Kidney epithelial cell (primary cell): ENCODE data around the gene DCTN4. TPM values are rescaled to one million over a fixed set of nuclear protein-coding genes. Genes with fewer than 3 reads are reported as not detected.
A peak's percentile ranks its signal among the peaks of the same experiment; 100 is the strongest.
"Not testable (repeated sequence)": the region's sequence is repeated elsewhere in the genome, so short reads cannot be mapped to it uniquely, and the experiment has no call there.

Experiments
- DNase-seq: peaks from one replicate; pipeline ENCODE4 v3.0.0-alpha.2; 2010; ENCODE audit warnings: low read depth
- H3K27me3 ChIP-seq: 2 replicates; pipeline ENCODE4 v1.6.0; 2011; ENCODE audit warnings: low read length; ENCODE audit not compliant: control insufficient read depth, insufficient read depth
- H3K36me3 ChIP-seq: 2 replicates; pipeline ENCODE4 v1.5.1; 2011; ENCODE audit warnings: low read length; ENCODE audit not compliant: control insufficient read depth, insufficient read depth
- H3K4me3 ChIP-seq: 2 replicates; pipeline ENCODE4 v1.5.1; 2011; ENCODE audit warnings: low read depth, mild to moderate bottlenecking, control low read depth, low read length
- CTCF ChIP-seq: IDR thresholded peaks from 2 replicates; pipeline ENCODE4 v1.5.1; 2011; ENCODE audit warnings: mild to moderate bottlenecking, moderate library complexity, low read length, control low read depth, inconsistent platforms; ENCODE audit not compliant: insufficient read depth, poor library complexity, severe bottlenecking
- total RNA-seq: library from RNA; depleted of rRNA; stranded (reverse); fragments of >200 nt; gene quantifications from 2 replicates; pipeline ENCODE4 v1.2.3, GENCODE V29; 2015

DCTN4 gene
- 40.3 and 54.0 TPM in 2 replicates for total RNA-seq

- Histone ChIP-seq H3K36me3 (peaks cover 1% of the 10 kb centered on the region), H3K27me3 (no peaks in the 10 kb centered on the region), H3K4me3 (peak within 1 kb of the TSS; percentile 77)
- peak; percentile 96 for DNase-seq
- TF ChIP-seq CTCF, result no peak
Observed at GRCh38 chr5:150758531-150759333, at the start of gene DCTN4. DCTN4 (minus strand) TSS chr5:150759017; CDS start chr5:150758993, 24 bp downstream.

- no peak for TF ChIP-seq CTCF
- no peaks in the 10 kb centered on the region for H3K27me3 ChIP-seq
- H3K36me3 ChIP-seq, result no peaks in the 10 kb centered on the region
- no peak overlapping the region for H3K4me3 ChIP-seq
- no peak for DNase-seq
Observed at GRCh38 chr5:150804388-150804787, 45.6 kb upstream of the DCTN4 start.

- peak overlapping the region; percentile 24 for H3K4me3 ChIP-seq
- no peaks in the 10 kb centered on the region for H3K36me3 ChIP-seq
- no peak for DNase-seq
- peak; percentile 37 for TF ChIP-seq CTCF
- H3K27me3 ChIP-seq, result no peaks in the 10 kb centered on the region
Observed at GRCh38 chr5:150801117-150801927, 42.5 kb upstream of the DCTN4 start.

GRCh38 chr5:150797384-150797783 is 38.6 kb upstream of the DCTN4 start:
- no peak for TF ChIP-seq CTCF
- H3K36me3 ChIP-seq, result peaks cover 4% of the 10 kb centered on the region
- H3K4me3 ChIP-seq, result no peak overlapping the region
- no peak for DNase-seq
- H3K27me3 ChIP-seq, result no peaks in the 10 kb centered on the region

GRCh38 chr5:150794927-150795326 is 36.1 kb upstream of the DCTN4 start:
- no peak for DNase-seq
- no peaks in the 10 kb centered on the region for H3K27me3 ChIP-seq
- peaks cover 4% of the 10 kb centered on the region for H3K36me3 ChIP-seq
- no peak for TF ChIP-seq CTCF
- no peak overlapping the region for H3K4me3 ChIP-seq

GRCh38 chr5:150793423-150793888 is 34.6 kb upstream of the DCTN4 start:
- H3K4me3 ChIP-seq, H3K27me3 ChIP-seq, H3K36me3 ChIP-seq, DNase-seq: not testable (repeated sequence)
